H9 (cell line): ENCODE results near the gene CDH1. TPM values are rescaled to one million over a fixed set of nuclear protein-coding genes. Genes with fewer than 3 reads are reported as not detected.
A peak's percentile ranks its signal among the peaks of the same experiment; 100 is the strongest.

Experiments
- DNase-seq: peaks from one replicate; pipeline ENCODE4 v3.0.0-alpha.2; 2017
- H2AFZ ChIP-seq: one replicate; pipeline ENCODE4 v1.6.1; 2013; ENCODE audit warnings: mild to moderate bottlenecking, low read length, control low read depth, moderate library complexity
- H2AK5ac ChIP-seq: 2 replicates; pipeline ENCODE4 v1.6.1; 2013; ENCODE audit warnings: low read length, control low read depth, mixed read lengths; ENCODE audit not compliant: insufficient read length
- H2BK120ac ChIP-seq: one replicate; pipeline ENCODE4 v1.6.1; 2013; ENCODE audit warnings: low read depth, mild to moderate bottlenecking, low read length, control low read depth, inconsistent platforms; ENCODE audit not compliant: poor library complexity, severe bottlenecking
- H2BK12ac ChIP-seq: 2 replicates; pipeline ENCODE4 v1.6.1; 2013; ENCODE audit warnings: low read length, control low read depth, mixed read lengths, low read depth; ENCODE audit not compliant: insufficient read length
- H2BK15ac ChIP-seq: 2 replicates; pipeline ENCODE4 v1.6.1; 2013; ENCODE audit warnings: low read depth, low read length, control low read depth
- H2BK20ac ChIP-seq: one replicate; pipeline ENCODE4 v1.6.1; 2013; ENCODE audit warnings: low read depth, mild to moderate bottlenecking, low read length, control low read depth, inconsistent platforms; ENCODE audit not compliant: poor library complexity, severe bottlenecking
- H2BK5ac ChIP-seq: 2 replicates; pipeline ENCODE4 v1.6.1; 2013; ENCODE audit warnings: low read length, control low read depth, mixed read lengths; ENCODE audit not compliant: insufficient read length
- H3K14ac ChIP-seq: 2 replicates; pipeline ENCODE4 v1.6.1; 2013; ENCODE audit warnings: low read length, control low read depth; ENCODE audit not compliant: insufficient read depth
- H3K18ac ChIP-seq: 2 replicates; pipeline ENCODE4 v1.6.1; 2013; ENCODE audit warnings: low read depth, mild to moderate bottlenecking, mixed read lengths, low read length, control low read depth; ENCODE audit not compliant: insufficient read length
- H3K23ac ChIP-seq: 2 replicates; pipeline ENCODE4 v1.6.1; 2013; ENCODE audit warnings: low read length, control low read depth, mixed read lengths, low read depth; ENCODE audit not compliant: insufficient read length
- H3K23me2 ChIP-seq: 2 replicates; pipeline ENCODE4 v1.6.1; 2013; ENCODE audit warnings: low read depth, mild to moderate bottlenecking, mixed read lengths, low read length, control low read depth; ENCODE audit not compliant: insufficient read length, poor library complexity, severe bottlenecking
- H3K27ac ChIP-seq: 2 replicates; pipeline ENCODE4 v1.5.1; 2013; ENCODE audit warnings: low read length, control low read depth, mixed read lengths, low read depth; ENCODE audit not compliant: insufficient read length
- H3K27me3 ChIP-seq: 2 replicates; pipeline ENCODE4 v1.6.1; 2013; ENCODE audit warnings: low read length, control low read depth, inconsistent platforms; ENCODE audit not compliant: insufficient read depth
- H3K4ac ChIP-seq: 2 replicates; pipeline ENCODE4 v1.6.1; 2013; ENCODE audit warnings: low read depth, mild to moderate bottlenecking, control low read depth, inconsistent platforms, low read length, moderate library complexity
- H3K4me1 ChIP-seq: 2 replicates; pipeline ENCODE4 v1.6.1; 2013; ENCODE audit warnings: low read length, control low read depth, inconsistent platforms; ENCODE audit not compliant: insufficient read depth
- H3K4me2 ChIP-seq: 2 replicates; pipeline ENCODE4 v1.6.1; 2013; ENCODE audit warnings: low read length, control low read depth, mixed read lengths; ENCODE audit not compliant: insufficient read length, insufficient read depth
- H3K56ac ChIP-seq: 2 replicates; pipeline ENCODE4 v1.6.1; 2013; ENCODE audit warnings: low read depth, mild to moderate bottlenecking, mixed read lengths, low read length, control low read depth; ENCODE audit not compliant: insufficient read length
- H3K79me1 ChIP-seq: 2 replicates; pipeline ENCODE4 v1.6.1; 2013; ENCODE audit warnings: low read depth, mild to moderate bottlenecking, moderate library complexity, low read length, control low read depth, inconsistent platforms; ENCODE audit not compliant: insufficient read depth, poor library complexity, severe bottlenecking
- H3K79me2 ChIP-seq: 2 replicates; pipeline ENCODE4 v1.6.1; 2013; ENCODE audit warnings: low read length, control low read depth, inconsistent platforms; ENCODE audit not compliant: insufficient read depth
- H3K9ac ChIP-seq: 2 replicates; pipeline ENCODE4 v1.6.1; 2013; ENCODE audit warnings: low read length, control low read depth, mixed read lengths; ENCODE audit not compliant: insufficient read length; ENCODE audit errors: extremely low read depth
- H3K9me3 ChIP-seq: one replicate; pipeline ENCODE4 v1.6.1; 2013; ENCODE audit warnings: low read depth, low read length, inconsistent platforms; ENCODE audit not compliant: control insufficient read depth
- H3T11ph ChIP-seq: one replicate; pipeline ENCODE4 v1.6.1; 2013; ENCODE audit warnings: mild to moderate bottlenecking, low read length, control low read depth, inconsistent platforms
- H4K20me1 ChIP-seq: one replicate; pipeline ENCODE4 v1.6.1; 2013; ENCODE audit not compliant: control insufficient read depth, insufficient read length, insufficient read depth
- H4K5ac ChIP-seq: 2 replicates; pipeline ENCODE4 v1.6.1; 2013; ENCODE audit warnings: low read depth, mild to moderate bottlenecking, mixed read lengths, low read length, control low read depth; ENCODE audit not compliant: insufficient read length
- H4K8ac ChIP-seq: replicated peaks from 2 replicates; pipeline ENCODE4 v1.6.1; 2013; ENCODE audit warnings: low read length, control low read depth, mixed read lengths, low read depth; ENCODE audit not compliant: insufficient read length
- H4K91ac ChIP-seq: 2 replicates; pipeline ENCODE4 v1.6.1; 2013; ENCODE audit warnings: low read depth, mild to moderate bottlenecking, moderate library complexity, mixed read lengths, low read length, control low read depth; ENCODE audit not compliant: insufficient read length
- H3K27ac Mint-ChIP-seq, 3 experiments: 2 replicates in 2 of 3; 3 replicates in 1 of 3; pipeline ENCODE4 v1.8.0; 2020 to 2021; ENCODE audit warnings: mixed read lengths in 3 of 3, mild to moderate bottlenecking in 1 of 3, moderate library complexity in 1 of 3
- H3K27me3 Mint-ChIP-seq: 2 replicates; pipeline ENCODE4 v1.8.0; 2021; ENCODE audit warnings: low read depth, mild to moderate bottlenecking, moderate library complexity, mixed read lengths
- H3K36me3 Mint-ChIP-seq, 3 experiments: 2 replicates in 2 of 3; 3 replicates in 1 of 3; pipeline ENCODE4 v1.8.0; 2020 to 2021; ENCODE audit warnings: low read depth in 3 of 3, mixed read lengths in 3 of 3; ENCODE audit not compliant: insufficient read depth in 1 of 3
- H3K4me1 Mint-ChIP-seq, 2 experiments: 2 replicates each; pipeline ENCODE4 v1.8.0; 2020; ENCODE audit warnings: mixed read lengths in 2 of 2
- H3K4me3 Mint-ChIP-seq, 2 experiments: 2 replicates in 1 of 2; 3 replicates in 1 of 2; pipeline ENCODE4 v1.8.0; 2020 to 2021; ENCODE audit warnings: mild to moderate bottlenecking in 2 of 2, mixed read lengths in 2 of 2, moderate library complexity in 1 of 2
- H3K9me3 Mint-ChIP-seq, 2 experiments: 2 replicates in 1 of 2; 3 replicates in 1 of 2; pipeline ENCODE4 v1.8.0; 2020; ENCODE audit warnings: mild to moderate bottlenecking in 2 of 2, mixed read lengths in 2 of 2, moderate library complexity in 1 of 2
- WGBS: extraction: QIAGEN DNeasy Blood & Tissue Kit; methylation state at CpG from one replicate; pipeline ENCODE4 v1.1.7; 2013; ENCODE audit warnings: missing lambda C conversion rate, low lambda C conversion rate, mixed read lengths; ENCODE audit not compliant: insufficient read length; ENCODE audit errors: extremely low coverage; 5-methylcytosine and 5-hydroxymethylcytosine counted together
- total RNA-seq: library from RNA; stranded (reverse); gene quantifications from 2 replicates; pipeline ENCODE4 v1.2.1, GENCODE V29; 2021
- TF ChIP-seq, protein P1 (sequence below): fragments of 200-600 bp; sonication (generic); conservative IDR thresholded peaks from 3 replicates; pipeline ENCODE4 v1.8.0; 2021; ENCODE audit warnings: antibody characterized with exemption, mild to moderate bottlenecking

CDH1 gene
- total RNA-seq, 1 experiment from 2014 or later = 237 TPM

DNA sequence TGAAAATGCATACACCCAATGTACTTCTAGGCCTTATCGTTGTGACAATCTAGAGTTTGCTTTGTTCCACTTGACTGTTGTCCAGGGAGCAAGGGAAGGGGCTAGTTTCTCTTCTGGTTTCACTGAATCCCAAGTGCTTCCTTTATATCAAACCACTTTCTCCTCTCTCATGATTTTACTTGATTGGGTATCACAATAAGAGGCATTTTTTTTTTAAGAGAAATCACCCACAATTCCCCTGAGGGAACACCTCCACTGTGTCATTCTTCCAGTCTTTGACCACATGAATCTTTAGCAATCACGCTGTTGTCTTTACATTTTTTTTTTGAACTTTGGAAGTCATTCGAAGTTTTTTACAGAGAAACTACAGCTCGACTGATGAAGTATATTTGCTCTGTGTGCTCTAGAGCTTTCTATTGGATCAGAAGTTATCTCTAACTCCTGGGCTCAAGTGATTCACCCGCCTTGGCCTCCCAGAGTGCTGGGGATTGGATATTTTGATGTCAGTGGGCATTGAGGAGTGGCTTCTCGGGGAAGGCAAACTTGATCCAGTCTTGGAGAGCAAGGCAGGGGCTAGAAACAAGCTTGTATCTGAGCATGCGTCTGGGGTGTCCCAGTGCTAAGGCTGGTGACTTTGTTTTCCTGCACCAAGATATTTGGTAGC is 3.0 kb downstream of the CDH1 start:
- no peak overlapping the region for H3K27ac ChIP-seq
- no peak overlapping the region for H2AK5ac ChIP-seq
- H3K23me2 ChIP-seq = peaks cover 15% of the 10 kb centered on the region
- no peak overlapping the region for H2BK20ac ChIP-seq
- no peak overlapping the region for H2BK5ac ChIP-seq
- no peak overlapping the region for H2AFZ ChIP-seq
- no peaks in the 10 kb centered on the region for H3K27me3 ChIP-seq
- no peaks in the 10 kb centered on the region for H4K20me1 ChIP-seq
- Mint-ChIP-seq H3K36me3 (peaks cover 10 to 22% (median 20%) of the 10 kb centered on the region in 3 experiments), H3K27ac (peak overlapping the region; percentile 13 to 90 (median 81); a peak in 6 of 7 replicates), H3K9me3 (no peaks in the 10 kb centered on the region; a peak in 2 of 5 replicates), H3K4me3 (peak overlapping the region in 1 of 2 experiments; percentile 22; a peak in 2 of 5 replicates), H3K4me1 (peaks cover 55 to 60% of the 10 kb centered on the region in 2 experiments), H3K27me3 (peaks cover 2% of the 10 kb centered on the region; the same call in 1 of the 2 replicates)
- no peak overlapping the region for H3K9ac ChIP-seq
- H3K14ac ChIP-seq = no peak overlapping the region
- TF ChIP-seq, protein P1, sequence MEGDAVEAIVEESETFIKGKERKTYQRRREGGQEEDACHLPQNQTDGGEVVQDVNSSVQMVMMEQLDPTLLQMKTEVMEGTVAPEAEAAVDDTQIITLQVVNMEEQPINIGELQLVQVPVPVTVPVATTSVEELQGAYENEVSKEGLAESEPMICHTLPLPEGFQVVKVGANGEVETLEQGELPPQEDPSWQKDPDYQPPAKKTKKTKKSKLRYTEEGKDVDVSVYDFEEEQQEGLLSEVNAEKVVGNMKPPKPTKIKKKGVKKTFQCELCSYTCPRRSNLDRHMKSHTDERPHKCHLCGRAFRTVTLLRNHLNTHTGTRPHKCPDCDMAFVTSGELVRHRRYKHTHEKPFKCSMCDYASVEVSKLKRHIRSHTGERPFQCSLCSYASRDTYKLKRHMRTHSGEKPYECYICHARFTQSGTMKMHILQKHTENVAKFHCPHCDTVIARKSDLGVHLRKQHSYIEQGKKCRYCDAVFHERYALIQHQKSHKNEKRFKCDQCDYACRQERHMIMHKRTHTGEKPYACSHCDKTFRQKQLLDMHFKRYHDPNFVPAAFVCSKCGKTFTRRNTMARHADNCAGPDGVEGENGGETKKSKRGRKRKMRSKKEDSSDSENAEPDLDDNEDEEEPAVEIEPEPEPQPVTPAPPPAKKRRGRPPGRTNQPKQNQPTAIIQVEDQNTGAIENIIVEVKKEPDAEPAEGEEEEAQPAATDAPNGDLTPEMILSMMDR = no peak
- H4K8ac ChIP-seq = no peak overlapping the region
- H3K56ac ChIP-seq = no peak overlapping the region
- WGBS = no CpG with 5 or more reads among the region's 7 CpGs
- H3K23ac ChIP-seq = no peak overlapping the region
- no peak overlapping the region for H3K18ac ChIP-seq
- H3T11ph ChIP-seq = no peak overlapping the region
- H4K5ac ChIP-seq = no peak overlapping the region
- no peak for DNase-seq
- H2BK120ac ChIP-seq = no peak overlapping the region
- H2BK12ac ChIP-seq = no peak overlapping the region
- H3K4me2 ChIP-seq = no peak overlapping the region
- H4K91ac ChIP-seq = no peak overlapping the region
- no peak overlapping the region for H2BK15ac ChIP-seq
- H3K9me3 ChIP-seq = no peaks in the 10 kb centered on the region
- H3K79me2 ChIP-seq = peaks cover 3% of the 10 kb centered on the region; the same call in 1 of the 2 replicates
- peaks cover 13% of the 10 kb centered on the region; the same call in 1 of the 2 replicates for H3K4me1 ChIP-seq
- H3K4ac ChIP-seq = no peak overlapping the region
- H3K79me1 ChIP-seq = no peaks in the 10 kb centered on the region
